GM13976 (cell line): ENCODE results near the gene RCN2.

ENCODE experiments used
- DNase-seq: peaks from one replicate; pipeline ENCODE4 v3.0.0; 2012; ENCODE audit warnings: low spot score
- CTCF ChIP-seq: IDR thresholded peaks from 2 replicates; pipeline ENCODE4 v1.5.1; 2012; ENCODE audit warnings: borderline replicate concordance, mild to moderate bottlenecking; ENCODE audit not compliant: insufficient read depth; ENCODE audit errors: extremely low read depth, missing control alignments, control extremely low read depth
- in situ Hi-C: fragments of 300-500 bp; cut with MboI; formaldehyde crosslinking; loops from one replicate; pipeline ENCODE4 v1.12.0; 2022; ENCODE audit warnings: low sequenced_read_pairs, mixed read lengths, inconsistent platforms; ENCODE audit not compliant: unreplicated experiment

The RCN2 gene

GRCh38 chr15:76994001-76994400 lies 62.5 kb downstream of the RCN2 start:
- DNase-seq = no peak
- in situ Hi-C loops = no loop called here
- TF ChIP-seq CTCF = no peak

- DNase-seq = no peak
- in situ Hi-C loops = no loop called here
- TF ChIP-seq CTCF = no peak
Observed at GRCh38 chr15:76994496-76994895, 62.9 kb downstream of the RCN2 start.

GRCh38 chr15:76994971-76995945 lies 63.7 kb downstream of the RCN2 start, which contains the start of gene PSTPIP1:
Gene PSTPIP1, plus strand, starts transcription at chr15:76995126. Its CDS starts 448 bp downstream, at chr15:76995574.
- in situ Hi-C loops = no loop called here
- DNase-seq = peak; percentile 72
- no peak for TF ChIP-seq CTCF

- no peak for DNase-seq
- no peak for TF ChIP-seq CTCF
- in situ Hi-C loops = no loop called here
Observed at GRCh38 chr15:76996076-76996525, 64.6 kb downstream of the RCN2 start.

GRCh38 chr15:76996526-76997401 lies 65.2 kb downstream of the RCN2 start:
- DNase-seq = no peak
- in situ Hi-C loops = no loop called here
- no peak for TF ChIP-seq CTCF

GRCh38 chr15:76998663-76999285 lies 67.2 kb downstream of the RCN2 start:
- in situ Hi-C loops = no loop called here
- DNase-seq = no peak
- TF ChIP-seq CTCF = no peak
